Kidney (tissue), 14 donors: Measurements from ENCODE around the gene GJB1. TPM values are rescaled to one million over a fixed set of nuclear protein-coding genes. Genes with fewer than 3 reads are reported as not detected.

Experiments
- DNase-seq, 5 donors: peaks; one replicate each; pipeline ENCODE4 v3.0.0-alpha.2; 2013 to 2020
- FAIRE-seq: peaks from 2 replicates; lab custom pipeline; 2012; peaks lifted over from hg19 to GRCh38; lab: Jason Lieb, UNC
- H3K27ac ChIP-seq, 2 donors: one replicate each; pipeline ENCODE4 v1.7.0; 2013; ENCODE audit warnings: low read depth in 2 of 2, low read length in 2 of 2, inconsistent platforms in 1 of 2
- H3K27me3 ChIP-seq: one replicate; pipeline ENCODE4 v1.7.1; 2013; ENCODE audit warnings: low read length, inconsistent platforms; ENCODE audit not compliant: control insufficient read depth, insufficient read depth
- H3K36me3 ChIP-seq, 3 donors: one replicate each; pipeline versions ENCODE4 v1.7.0 to v1.7.1; 2013; ENCODE audit warnings: low read length in 3 of 3, control low read depth in 1 of 3, inconsistent platforms in 1 of 3; ENCODE audit not compliant: insufficient read depth in 3 of 3, control insufficient read depth in 2 of 3
- H3K4me1 ChIP-seq, 3 donors: one replicate each; pipeline versions ENCODE4 v1.7.0 to v1.7.1; 2013; ENCODE audit warnings: low read length in 3 of 3, inconsistent platforms in 1 of 3, low read depth in 1 of 3; ENCODE audit not compliant: control insufficient read depth in 2 of 3, insufficient read depth in 2 of 3
- H3K4me3 ChIP-seq, 3 donors: one replicate each; pipeline versions ENCODE4 v1.7.0 to v1.8.1; 2013; ENCODE audit warnings: low read length in 3 of 3, control low read depth in 1 of 3, inconsistent platforms in 1 of 3
- H3K9ac ChIP-seq, 3 donors: one replicate each; pipeline versions ENCODE4 v1.7.0 to v1.7.1; 2013; ENCODE audit warnings: low read length in 3 of 3, control low read depth in 1 of 3, inconsistent platforms in 1 of 3
- H3K9me3 ChIP-seq, 3 donors: one replicate each; pipeline versions ENCODE4 v1.7.0 to v1.7.1; 2013; ENCODE audit warnings: low read length in 3 of 3, control low read depth in 1 of 3, inconsistent platforms in 1 of 3; ENCODE audit not compliant: control insufficient read depth in 2 of 3, insufficient read depth in 1 of 3
- intact Hi-C: fragments of 100-400 bp; cut with DNase I; formaldehyde crosslinking; loops from one replicate; pipeline ENCODE4 v1.11.1; 2022
- polyA plus RNA-seq: library from polyadenylated mRNA; stranded (reverse); fragments of 350-450 nt; fragmentation: Illumina TruSeq; extraction: RNeasy Lipid Tissue Mini Kit (QIAGEN cat#74804); gene quantifications from one replicate; pipeline ENCODE4 v1.2.3, GENCODE V29; 2014; ENCODE audit warnings: low read depth, low replicate concordance; ENCODE audit not compliant: insufficient read depth
- total RNA-seq: library from RNA; stranded (reverse); fragmentation: NEBNext Ultra II Directional; extraction: Animal tissue kit (Norgen Biotek cat#: 25700); gene quantifications from one replicate; pipeline ENCODE4 v1.2.1, GENCODE V29; 2021
- TF ChIP-seq, protein P1 (sequence below): IDR thresholded peaks from 3 replicates; pipeline ENCODE4 v1.5.1; 2012; ENCODE audit warnings: mild to moderate bottlenecking, moderate library complexity, borderline replicate concordance; ENCODE audit not compliant: insufficient read depth; ENCODE audit errors: extremely low read depth
- donor health status: control.
- donor health status: control.
- donor health status: control.
- donor health status: control.
- donor health status: control.
- donor health status: DM: yes; HTN: yes; CAD: no.
- donor health status: Normal renal cell carcinoma (clear cell type).

The GJB1 gene
- total and polyA plus RNA-seq, 2 donors from 2014 or later: 22.4 to 59.0 TPM

DNA sequence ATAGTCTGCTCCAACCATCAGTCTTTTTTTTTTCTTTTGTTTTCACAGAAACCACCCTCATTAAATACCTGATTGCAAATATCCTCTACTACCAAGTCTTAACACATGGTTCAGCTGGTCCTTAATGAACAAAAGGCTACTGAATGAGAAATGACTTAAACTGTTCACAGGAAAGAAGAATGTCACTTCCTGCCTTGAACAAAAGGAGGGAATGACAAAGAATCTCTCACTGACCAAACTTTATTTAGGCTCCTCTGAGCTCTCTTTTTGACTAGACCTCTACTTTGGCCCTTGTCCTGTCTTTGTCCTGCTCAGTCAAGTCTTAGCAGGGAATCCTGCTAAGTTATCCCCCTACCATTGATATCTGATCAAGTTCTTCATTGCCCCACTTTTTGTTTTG is 31.8 kb upstream of the GJB1 start:
- H3K27me3 ChIP-seq: no peaks in the 10 kb centered on the region
- H3K36me3 ChIP-seq: no peaks in the 10 kb centered on the region
- no peaks in the 10 kb centered on the region for H3K4me1 ChIP-seq
- DNase-seq (no peak), FAIRE-seq (no peak)
- H3K9me3 ChIP-seq: no peaks in the 10 kb centered on the region
- no peak overlapping the region for H3K27ac ChIP-seq
- intact Hi-C loops: no loop called here
- no peak overlapping the region for H3K9ac ChIP-seq
- TF ChIP-seq, protein P1, sequence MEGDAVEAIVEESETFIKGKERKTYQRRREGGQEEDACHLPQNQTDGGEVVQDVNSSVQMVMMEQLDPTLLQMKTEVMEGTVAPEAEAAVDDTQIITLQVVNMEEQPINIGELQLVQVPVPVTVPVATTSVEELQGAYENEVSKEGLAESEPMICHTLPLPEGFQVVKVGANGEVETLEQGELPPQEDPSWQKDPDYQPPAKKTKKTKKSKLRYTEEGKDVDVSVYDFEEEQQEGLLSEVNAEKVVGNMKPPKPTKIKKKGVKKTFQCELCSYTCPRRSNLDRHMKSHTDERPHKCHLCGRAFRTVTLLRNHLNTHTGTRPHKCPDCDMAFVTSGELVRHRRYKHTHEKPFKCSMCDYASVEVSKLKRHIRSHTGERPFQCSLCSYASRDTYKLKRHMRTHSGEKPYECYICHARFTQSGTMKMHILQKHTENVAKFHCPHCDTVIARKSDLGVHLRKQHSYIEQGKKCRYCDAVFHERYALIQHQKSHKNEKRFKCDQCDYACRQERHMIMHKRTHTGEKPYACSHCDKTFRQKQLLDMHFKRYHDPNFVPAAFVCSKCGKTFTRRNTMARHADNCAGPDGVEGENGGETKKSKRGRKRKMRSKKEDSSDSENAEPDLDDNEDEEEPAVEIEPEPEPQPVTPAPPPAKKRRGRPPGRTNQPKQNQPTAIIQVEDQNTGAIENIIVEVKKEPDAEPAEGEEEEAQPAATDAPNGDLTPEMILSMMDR: no peak
- no peak overlapping the region for H3K4me3 ChIP-seq

DNA sequence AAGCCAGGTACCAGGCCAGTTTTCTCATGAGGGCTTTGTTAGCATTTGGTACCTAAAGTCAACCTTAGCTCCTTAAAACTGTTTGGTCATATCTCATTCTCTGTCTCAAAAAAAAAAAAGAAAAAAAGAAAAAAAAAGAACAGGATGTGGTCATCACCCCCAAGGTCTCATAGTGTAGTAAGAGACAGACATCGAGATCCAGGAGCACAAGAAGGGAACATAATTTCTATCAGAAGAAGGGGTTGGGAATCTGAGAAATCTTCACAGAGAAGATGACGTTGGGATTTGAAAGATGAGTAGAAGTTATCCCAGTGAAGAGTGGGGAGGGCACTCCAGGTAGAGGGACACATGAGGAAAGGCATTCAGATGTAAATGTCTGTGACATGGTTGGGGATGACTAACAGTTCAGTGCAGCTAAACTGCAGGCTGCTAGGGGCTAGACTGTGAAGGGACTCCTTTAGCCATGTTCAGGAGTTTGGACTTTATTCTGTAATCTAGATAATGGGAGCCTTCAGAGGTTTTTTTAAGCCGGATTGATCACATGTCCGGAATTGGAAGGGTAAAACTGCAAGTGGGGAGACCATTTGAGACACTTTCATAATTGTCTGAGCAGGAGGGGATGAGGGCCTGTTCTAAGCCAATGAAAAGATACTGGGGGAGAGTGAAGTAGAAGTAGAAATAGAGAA is 26.9 kb upstream of the GJB1 start:
- no peak for FAIRE-seq
- no peaks in the 10 kb centered on the region for H3K36me3 ChIP-seq
- H3K4me3 ChIP-seq: no peak overlapping the region
- no peaks in the 10 kb centered on the region for H3K9me3 ChIP-seq
- no peaks in the 10 kb centered on the region for H3K27me3 ChIP-seq
- no peaks in the 10 kb centered on the region for H3K4me1 ChIP-seq
- H3K27ac ChIP-seq: no peak overlapping the region
- DNase-seq: no peak
- intact Hi-C loops: no loop called here
- H3K9ac ChIP-seq: no peak overlapping the region
- TF ChIP-seq, protein P1: no peak

- Histone ChIP-seq H3K9me3 (no peaks in the 10 kb centered on the region), H3K27me3 (no peaks in the 10 kb centered on the region), H3K9ac (no peak overlapping the region), H3K4me3 (no peak overlapping the region), H3K4me1 (no peaks in the 10 kb centered on the region), H3K27ac (no peak overlapping the region), H3K36me3 (no peaks in the 10 kb centered on the region)
- TF ChIP-seq, protein P1: no peak
- DNase-seq: no peak
- no peak for FAIRE-seq
- intact Hi-C loops: no loop called here
These were observed 25.0 kb upstream of the GJB1 start for GRCh38 chrX:71198066-71198465.
